Activated CD4-positive, alpha-beta T cell treated with anti-CD3 and anti-CD28 coated beads for 36 hours (primary cell): ENCODE results near the gene POU6F2. TPM values are rescaled to one million over a fixed set of nuclear protein-coding genes. Genes with fewer than 3 reads are reported as not detected.
"Not testable (repeated sequence)": the region's sequence is repeated elsewhere in the genome, so short reads cannot be mapped to it uniquely, and the experiment has no call there.

ENCODE experiments used
- ATAC-seq: fragments of 200-7000 bp; cut with Tn5 transposase; one replicate; pipeline ENCODE4 v1.10.0; 2021; ENCODE audit warnings: mild to moderate bottlenecking, moderate library complexity
- CTCF ChIA-PET: fragments of 350-600 bp; sonication (Branson Sonifier 250); formaldehyde crosslinking; loops from one replicate; lab custom pipeline; 2021; ENCODE audit warnings: antibody characterized with exemption; lab: Charles Lee
- POLR2A ChIA-PET: fragments of 350-600 bp; sonication (Branson Sonifier 250); formaldehyde crosslinking; loops from one replicate; lab custom pipeline; 2021; ENCODE audit warnings: antibody characterized with exemption, inconsistent platforms; lab: Charles Lee
- DNase-seq: peaks from one replicate; pipeline ENCODE4 v3.0.0-alpha.2; 2020
- H3K27ac Mint-ChIP-seq: one replicate; pipeline ENCODE4 v1.8.0; 2021; ENCODE audit warnings: mixed read lengths
- H3K27me3 Mint-ChIP-seq: one replicate; pipeline ENCODE4 v1.8.0; 2021; ENCODE audit warnings: mixed read lengths
- H3K36me3 Mint-ChIP-seq: one replicate; pipeline ENCODE4 v1.8.0; 2021; ENCODE audit warnings: low read depth, mixed read lengths
- H3K4me1 Mint-ChIP-seq: one replicate; pipeline ENCODE4 v1.8.0; 2021; ENCODE audit warnings: mixed read lengths
- H3K4me3 Mint-ChIP-seq: one replicate; pipeline ENCODE4 v1.8.0; 2021; ENCODE audit warnings: mild to moderate bottlenecking, moderate library complexity, mixed read lengths
- H3K9me3 Mint-ChIP-seq: one replicate; pipeline ENCODE4 v1.8.0; 2021; ENCODE audit warnings: low read depth, mixed read lengths
- intact Hi-C, 2 experiments: fragments of 100-400 bp; cut with DNase I in 1 of 2; cut with micrococcal nuclease in 1 of 2; formaldehyde crosslinking; loops; one replicate each; pipeline versions ENCODE4 v1.14.2 to v1.15.1; 2022 to 2024; cut with DNase I, micrococcal nuclease
- total RNA-seq, 2 experiments: library from RNA; stranded (reverse); gene quantifications; one replicate each; pipeline ENCODE4 v1.2.3, GENCODE V29; 2021

Gene POU6F2
- total RNA-seq, 2 experiments from 2014 or later: not detected

- no peaks in the 10 kb centered on the region for H3K4me1 Mint-ChIP-seq
- DNase-seq (no peak), ATAC-seq (no peak)
- peaks cover 11% of the 10 kb centered on the region for H3K27me3 Mint-ChIP-seq
- intact Hi-C loops: no loop called here
- H3K27ac Mint-ChIP-seq: no peak overlapping the region
- no peaks in the 10 kb centered on the region for H3K36me3 Mint-ChIP-seq
- no peak overlapping the region for H3K4me3 Mint-ChIP-seq
- H3K9me3 Mint-ChIP-seq: no peaks in the 10 kb centered on the region
- CTCF ChIA-PET: interaction anchor here (0.6 to 1.4 kb wide), 2 partner anchors 396 to 462 kb away, joined by 3 read pairs; no protein-coding TSS in a partner anchor
- POLR2A ChIA-PET: no interaction called here
These were observed 14.5 kb downstream of the POU6F2 start for GRCh38 chr7:38992203-38992602.

DNA sequence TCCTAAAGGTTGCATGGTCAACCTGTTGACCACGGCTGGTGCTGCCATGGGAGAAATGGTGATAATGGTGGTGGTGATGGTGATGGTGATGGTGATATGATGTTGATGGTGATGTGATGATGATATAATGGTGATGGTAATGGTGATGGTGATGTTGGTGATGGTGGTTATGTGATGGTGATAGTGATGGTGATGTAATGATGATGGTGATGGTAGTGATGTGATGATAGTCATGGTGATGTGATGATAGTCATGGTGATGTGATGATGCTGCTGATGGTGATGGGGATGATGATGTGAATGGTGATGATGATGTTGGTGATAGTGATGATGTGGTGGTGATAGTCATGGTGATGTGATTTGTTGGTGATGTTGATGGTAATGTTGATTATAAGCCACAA is 23.9 kb downstream of the POU6F2 start:
- H3K27me3 Mint-ChIP-seq: peaks cover 2% of the 10 kb centered on the region
- CTCF ChIA-PET: no interaction called here
- no peaks in the 10 kb centered on the region for H3K9me3 Mint-ChIP-seq
- H3K4me3 Mint-ChIP-seq: no peak overlapping the region
- H3K36me3 Mint-ChIP-seq: no peaks in the 10 kb centered on the region
- POLR2A ChIA-PET: no interaction called here
- no peaks in the 10 kb centered on the region for H3K4me1 Mint-ChIP-seq
- intact Hi-C loops: no loop called here
- DNase-seq (no peak), ATAC-seq (no peak)
- no peak overlapping the region for H3K27ac Mint-ChIP-seq

DNA sequence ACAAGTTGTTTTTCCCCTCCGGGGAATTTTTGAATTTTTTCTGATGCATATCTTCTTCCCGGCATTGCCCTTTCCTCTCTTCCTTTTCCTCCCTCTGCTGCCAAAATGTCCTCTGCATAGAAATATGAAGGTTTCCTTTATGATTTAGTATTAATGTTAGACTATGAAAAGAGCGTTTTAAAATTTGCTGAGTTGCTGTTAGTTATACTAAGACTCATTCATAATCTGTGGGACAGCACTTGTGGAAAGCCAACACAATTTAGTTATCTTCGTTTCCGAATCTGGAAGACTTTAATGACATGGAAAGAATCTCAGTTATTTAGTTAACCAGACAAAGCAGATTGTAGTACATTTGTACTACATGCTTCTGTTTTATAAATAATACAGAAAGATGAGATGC is 25.0 kb downstream of the POU6F2 start:
- ChIA-PET CTCF (no interaction called here), POLR2A (no interaction called here)
- Mint-ChIP-seq H3K9me3 (no peaks in the 10 kb centered on the region), H3K27me3 (peaks cover 2% of the 10 kb centered on the region), H3K4me1 (no peaks in the 10 kb centered on the region), H3K36me3 (no peaks in the 10 kb centered on the region), H3K4me3 (no peak overlapping the region), H3K27ac (no peak overlapping the region)
- ATAC-seq: no peak
- DNase-seq: no peak
- intact Hi-C loops: no loop called here

GRCh38 chr7:39005036-39005435 is 27.3 kb downstream of the POU6F2 start:
- ATAC-seq (no peak), DNase-seq (no peak)
- Mint-ChIP-seq H3K36me3 (no peaks in the 10 kb centered on the region), H3K4me1 (no peaks in the 10 kb centered on the region), H3K27me3 (peaks cover 2% of the 10 kb centered on the region), H3K27ac (no peak overlapping the region), H3K4me3 (no peak overlapping the region), H3K9me3 (no peaks in the 10 kb centered on the region)
- CTCF ChIA-PET: no interaction called here
- intact Hi-C loops: no loop called here
- POLR2A ChIA-PET: no interaction called here

- ATAC-seq (no peak), DNase-seq (no peak)
- no peak overlapping the region for H3K4me3 Mint-ChIP-seq
- POLR2A ChIA-PET: no interaction called here
- no peak overlapping the region for H3K27ac Mint-ChIP-seq
- H3K4me1 Mint-ChIP-seq: no peaks in the 10 kb centered on the region
- no peaks in the 10 kb centered on the region for H3K36me3 Mint-ChIP-seq
- intact Hi-C loops: no loop called here
- no peaks in the 10 kb centered on the region for H3K9me3 Mint-ChIP-seq
- CTCF ChIA-PET: no interaction called here
- peaks cover 2% of the 10 kb centered on the region for H3K27me3 Mint-ChIP-seq
These were observed 27.8 kb downstream of the POU6F2 start for GRCh38 chr7:39005461-39005860.

GRCh38 chr7:39013049-39013939 is 35.6 kb downstream of the POU6F2 start:
- H3K27ac Mint-ChIP-seq, POLR2A ChIA-PET, H3K4me3 Mint-ChIP-seq, ATAC-seq, H3K4me1 Mint-ChIP-seq, DNase-seq, H3K36me3 Mint-ChIP-seq, H3K9me3 Mint-ChIP-seq, intact Hi-C loops, CTCF ChIA-PET, H3K27me3 Mint-ChIP-seq: not testable (repeated sequence)

GRCh38 chr7:39016609-39017008 is 38.9 kb downstream of the POU6F2 start:
- no peak overlapping the region for H3K27ac Mint-ChIP-seq
- intact Hi-C loops: no loop called here
- H3K9me3 Mint-ChIP-seq: no peaks in the 10 kb centered on the region
- H3K27me3 Mint-ChIP-seq: no peaks in the 10 kb centered on the region
- ATAC-seq: no peak
- no peak for DNase-seq
- ChIA-PET CTCF (interaction anchor here (0.6 kb wide), 1 partner anchor 462 kb away, joined by 3 read pairs; no protein-coding TSS in a partner anchor), POLR2A (no interaction called here)
- H3K4me1 Mint-ChIP-seq: no peaks in the 10 kb centered on the region
- H3K4me3 Mint-ChIP-seq: no peak overlapping the region
- H3K36me3 Mint-ChIP-seq: no peaks in the 10 kb centered on the region

DNA sequence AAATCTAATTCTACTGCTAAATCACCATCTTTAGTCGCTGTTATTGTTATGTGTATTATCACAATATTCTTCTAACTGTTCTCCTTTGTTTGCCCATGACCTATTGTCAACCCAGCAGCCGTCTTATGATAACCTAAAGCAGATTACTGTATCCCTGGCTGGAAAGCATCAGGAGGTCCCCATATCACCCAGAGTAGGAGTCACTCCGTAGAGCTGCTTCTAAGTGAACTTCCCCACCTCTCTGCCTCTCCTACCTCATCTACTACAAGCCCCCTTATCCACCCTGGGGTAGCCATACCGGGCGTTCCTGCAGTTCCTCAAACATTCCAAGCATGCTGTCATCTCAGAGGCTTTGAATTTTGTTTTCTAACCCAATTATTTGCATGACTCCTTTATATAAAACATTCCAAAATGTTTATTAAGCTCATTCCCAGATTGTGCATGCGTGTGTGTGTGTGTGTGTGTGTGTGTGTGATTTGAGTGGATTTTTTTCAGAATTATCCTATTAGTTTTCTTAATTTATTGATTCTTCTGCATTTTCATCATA is 39.7 kb downstream of the POU6F2 start:
- H3K27ac Mint-ChIP-seq: no peak overlapping the region
- ChIA-PET POLR2A (no interaction called here), CTCF (no interaction called here)
- no peaks in the 10 kb centered on the region for H3K4me1 Mint-ChIP-seq
- H3K27me3 Mint-ChIP-seq: no peaks in the 10 kb centered on the region
- no peaks in the 10 kb centered on the region for H3K36me3 Mint-ChIP-seq
- ATAC-seq (no peak), DNase-seq (no peak)
- intact Hi-C loops: no loop called here
- H3K9me3 Mint-ChIP-seq: peaks cover under 1% of the 10 kb centered on the region
- H3K4me3 Mint-ChIP-seq: no peak overlapping the region

- ChIA-PET CTCF (no interaction called here), POLR2A (no interaction called here)
- H3K27ac Mint-ChIP-seq: no peak overlapping the region
- no peak overlapping the region for H3K4me3 Mint-ChIP-seq
- ATAC-seq (no peak), DNase-seq (no peak)
- intact Hi-C loops: no loop called here
- no peaks in the 10 kb centered on the region for H3K4me1 Mint-ChIP-seq
- peaks cover 2% of the 10 kb centered on the region for H3K27me3 Mint-ChIP-seq
- no peaks in the 10 kb centered on the region for H3K36me3 Mint-ChIP-seq
- peaks cover 6% of the 10 kb centered on the region for H3K9me3 Mint-ChIP-seq
These were observed 45.1 kb downstream of the POU6F2 start for GRCh38 chr7:39022796-39023195.

- Mint-ChIP-seq H3K4me1 (no peaks in the 10 kb centered on the region), H3K36me3 (no peaks in the 10 kb centered on the region), H3K4me3 (no peak overlapping the region), H3K27ac (no peak overlapping the region), H3K9me3 (peaks cover 6% of the 10 kb centered on the region), H3K27me3 (peaks cover 2% of the 10 kb centered on the region)
- CTCF ChIA-PET: no interaction called here
- intact Hi-C loops: no loop called here
- DNase-seq: no peak
- ATAC-seq: no peak
- POLR2A ChIA-PET: no interaction called here
These were observed 49.8 kb downstream of the POU6F2 start for GRCh38 chr7:39027491-39027890.

DNA sequence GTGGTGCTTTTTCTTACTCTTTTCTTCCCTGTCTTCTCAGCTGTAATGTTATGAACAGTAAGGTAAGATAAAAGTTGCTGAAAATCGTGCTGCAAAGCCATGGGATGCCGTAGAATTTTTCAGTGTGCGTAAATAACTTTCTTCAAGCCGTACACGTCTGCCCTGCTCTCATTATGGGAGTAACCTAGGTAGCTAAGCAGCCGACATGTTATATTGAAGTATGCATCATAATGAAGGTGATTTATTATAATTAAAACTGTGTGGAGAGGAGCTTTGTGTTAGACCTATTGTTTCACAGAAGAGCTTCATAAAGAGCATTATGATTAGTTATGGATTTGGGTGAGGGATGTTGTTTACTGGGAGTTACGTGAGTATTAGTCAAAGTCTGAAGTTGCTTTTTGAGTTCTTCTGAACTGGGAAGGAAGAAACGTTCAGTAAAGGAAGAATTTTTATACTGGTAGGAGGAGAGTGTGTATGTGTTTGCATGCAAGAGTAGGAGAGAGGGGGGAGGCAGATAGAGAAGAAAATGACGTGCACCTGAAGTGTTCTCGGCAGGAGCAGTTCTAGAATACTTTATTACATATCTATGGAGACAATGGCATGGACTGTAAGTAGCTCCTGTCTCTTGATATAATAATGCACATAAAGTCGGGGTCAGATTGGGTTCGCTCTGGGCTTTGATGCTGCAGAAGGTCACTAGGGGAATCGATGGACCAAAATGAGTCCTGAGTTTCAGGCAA is 56.3 kb downstream of the POU6F2 start:
- H3K4me1 Mint-ChIP-seq: no peaks in the 10 kb centered on the region
- H3K27me3 Mint-ChIP-seq: peaks cover 2% of the 10 kb centered on the region
- H3K9me3 Mint-ChIP-seq: no peaks in the 10 kb centered on the region
- no peak for ATAC-seq
- no peak overlapping the region for H3K27ac Mint-ChIP-seq
- CTCF ChIA-PET: no interaction called here
- no peaks in the 10 kb centered on the region for H3K36me3 Mint-ChIP-seq
- DNase-seq: no peak
- no peak overlapping the region for H3K4me3 Mint-ChIP-seq
- POLR2A ChIA-PET: no interaction called here
- intact Hi-C loops: no loop called here
